Calu3 (cell line): ENCODE data around the gene ADAMTS17. TPM values are rescaled to one million over a fixed set of nuclear protein-coding genes. Genes with fewer than 3 reads are reported as not detected.

Experiments used
- BruUV-seq: library from RNA; stranded (reverse); fragments of 400-500 nt; replicated peaks from 2 replicates; lab custom pipeline; 2021; lab: Mats Ljungman, UMichigan
- CTCF ChIA-PET: fragments of 300-600 bp; sonication (Branson Sonifier 250); formaldehyde crosslinking; loops from one replicate; lab custom pipeline; 2022; ENCODE audit warnings: antibody characterized with exemption; lab: Charles Lee
- DNase-seq: peaks from one replicate; pipeline ENCODE4 v3.0.0; 2022
- H3K27ac Mint-ChIP-seq: one replicate; pipeline ENCODE4 v1.8.0; 2022; ENCODE audit warnings: mixed read lengths; ENCODE audit not compliant: unreplicated experiment
- H3K27me3 Mint-ChIP-seq: one replicate; pipeline ENCODE4 v1.8.0; 2022; ENCODE audit warnings: mixed read lengths; ENCODE audit not compliant: unreplicated experiment
- H3K36me3 Mint-ChIP-seq: one replicate; pipeline ENCODE4 v1.8.0; 2022; ENCODE audit warnings: mild to moderate bottlenecking, moderate library complexity, mixed read lengths; ENCODE audit not compliant: insufficient read depth, unreplicated experiment
- H3K4me1 Mint-ChIP-seq: one replicate; pipeline ENCODE4 v1.8.0; 2022; ENCODE audit warnings: mild to moderate bottlenecking, low read depth, mixed read lengths; ENCODE audit not compliant: unreplicated experiment
- H3K4me3 Mint-ChIP-seq: one replicate; pipeline ENCODE4 v1.8.0; 2022; ENCODE audit warnings: mild to moderate bottlenecking, low read depth, moderate library complexity, mixed read lengths; ENCODE audit not compliant: unreplicated experiment
- H3K9me3 Mint-ChIP-seq: one replicate; pipeline ENCODE4 v1.8.0; 2022; ENCODE audit warnings: low read depth, mixed read lengths; ENCODE audit not compliant: unreplicated experiment
- intact Hi-C: fragments of 100-400 bp; cut with micrococcal nuclease; formaldehyde crosslinking; loops from one replicate; pipeline ENCODE4 v1.10.0; 2022; ENCODE audit not compliant: unreplicated experiment
- total RNA-seq: library from RNA; stranded (reverse); gene quantifications from 2 replicates; pipeline ENCODE4 v1.2.3, GENCODE V29; 2022
- TF ChIP-seq, protein P1 (sequence below): fragments of 200-600 bp; IDR thresholded peaks from one replicate; pipeline ENCODE4 v1.8.0; 2022; ENCODE audit warnings: antibody characterized with exemption; ENCODE audit not compliant: unreplicated experiment

Gene ADAMTS17
- total RNA-seq, 1 experiment from 2014 or later: 3.5 TPM

DNA sequence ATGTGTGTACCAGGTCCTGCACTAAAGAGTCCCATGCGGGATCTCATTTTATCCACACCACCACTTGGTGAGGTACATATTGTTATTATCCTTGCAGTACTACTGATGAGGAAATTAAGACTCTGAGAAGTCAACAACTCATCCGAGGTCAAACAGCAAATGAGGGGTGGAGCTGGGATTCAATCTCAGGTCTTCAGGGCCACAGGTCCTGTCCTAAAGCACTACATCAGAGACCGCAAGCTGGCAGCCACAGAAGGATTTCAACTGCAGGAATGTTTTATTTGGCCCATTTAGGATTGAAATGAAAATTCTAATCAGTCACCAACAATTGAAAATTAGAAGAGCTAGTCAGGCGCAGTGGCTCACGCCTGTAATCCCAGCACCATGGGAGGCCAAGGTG lies 131.4 kb downstream of the ADAMTS17 start:
- Mint-ChIP-seq H3K36me3 (no peaks in the 10 kb centered on the region), H3K4me3 (no peak overlapping the region), H3K27me3 (no peaks in the 10 kb centered on the region), H3K27ac (no peak overlapping the region), H3K4me1 (no peaks in the 10 kb centered on the region), H3K9me3 (peaks cover 5% of the 10 kb centered on the region)
- CTCF ChIA-PET: no interaction called here
- no TSS peak for BruUV-seq
- intact Hi-C loops: no loop called here
- DNase-seq: no peak
- TF ChIP-seq, protein P1, sequence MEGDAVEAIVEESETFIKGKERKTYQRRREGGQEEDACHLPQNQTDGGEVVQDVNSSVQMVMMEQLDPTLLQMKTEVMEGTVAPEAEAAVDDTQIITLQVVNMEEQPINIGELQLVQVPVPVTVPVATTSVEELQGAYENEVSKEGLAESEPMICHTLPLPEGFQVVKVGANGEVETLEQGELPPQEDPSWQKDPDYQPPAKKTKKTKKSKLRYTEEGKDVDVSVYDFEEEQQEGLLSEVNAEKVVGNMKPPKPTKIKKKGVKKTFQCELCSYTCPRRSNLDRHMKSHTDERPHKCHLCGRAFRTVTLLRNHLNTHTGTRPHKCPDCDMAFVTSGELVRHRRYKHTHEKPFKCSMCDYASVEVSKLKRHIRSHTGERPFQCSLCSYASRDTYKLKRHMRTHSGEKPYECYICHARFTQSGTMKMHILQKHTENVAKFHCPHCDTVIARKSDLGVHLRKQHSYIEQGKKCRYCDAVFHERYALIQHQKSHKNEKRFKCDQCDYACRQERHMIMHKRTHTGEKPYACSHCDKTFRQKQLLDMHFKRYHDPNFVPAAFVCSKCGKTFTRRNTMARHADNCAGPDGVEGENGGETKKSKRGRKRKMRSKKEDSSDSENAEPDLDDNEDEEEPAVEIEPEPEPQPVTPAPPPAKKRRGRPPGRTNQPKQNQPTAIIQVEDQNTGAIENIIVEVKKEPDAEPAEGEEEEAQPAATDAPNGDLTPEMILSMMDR: no peak

DNA sequence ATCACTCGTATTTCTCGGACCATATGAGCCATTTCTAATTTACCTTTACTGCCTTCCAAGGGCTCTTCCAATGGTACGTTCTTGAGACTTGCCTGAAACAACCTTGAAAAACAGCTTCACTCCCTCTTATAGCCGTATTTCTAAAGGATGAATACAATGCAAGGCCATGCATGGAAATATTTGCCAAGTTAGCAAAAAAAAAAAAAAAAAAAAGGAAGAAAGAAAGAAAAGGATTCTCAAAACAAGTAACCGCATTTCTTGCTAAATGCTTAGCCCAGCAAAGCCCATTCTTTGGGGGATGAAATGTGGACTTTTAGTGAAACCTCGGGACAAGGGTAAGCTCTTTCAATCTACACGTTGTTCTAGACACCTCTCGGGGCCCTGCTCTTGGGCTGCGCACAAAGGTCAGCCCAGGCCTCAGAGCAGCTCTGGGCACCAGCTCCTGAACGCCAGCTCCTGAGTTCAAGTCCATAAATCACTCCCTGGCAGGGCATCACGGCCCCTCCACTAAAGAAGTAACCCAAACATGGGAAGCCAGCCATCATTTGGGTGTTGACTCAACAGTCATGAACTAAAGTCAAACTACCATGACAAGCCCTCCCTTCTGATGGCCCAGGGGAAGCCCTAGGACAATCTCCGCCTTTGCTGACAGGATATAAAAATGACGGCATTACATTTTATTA lies 132.7 kb downstream of the ADAMTS17 start:
- H3K27me3 Mint-ChIP-seq: no peaks in the 10 kb centered on the region
- CTCF ChIA-PET: interaction anchor here (1.0 kb wide), 1 partner anchor 114 kb away, joined by 4 read pairs; no protein-coding TSS in a partner anchor
- H3K36me3 Mint-ChIP-seq: no peaks in the 10 kb centered on the region
- intact Hi-C loops: no loop called here
- H3K4me1 Mint-ChIP-seq: no peaks in the 10 kb centered on the region
- no peak overlapping the region for H3K4me3 Mint-ChIP-seq
- H3K27ac Mint-ChIP-seq: no peak overlapping the region
- DNase-seq: no peak
- no TSS peak for BruUV-seq
- TF ChIP-seq, protein P1: no peak
- H3K9me3 Mint-ChIP-seq: peaks cover 5% of the 10 kb centered on the region

DNA sequence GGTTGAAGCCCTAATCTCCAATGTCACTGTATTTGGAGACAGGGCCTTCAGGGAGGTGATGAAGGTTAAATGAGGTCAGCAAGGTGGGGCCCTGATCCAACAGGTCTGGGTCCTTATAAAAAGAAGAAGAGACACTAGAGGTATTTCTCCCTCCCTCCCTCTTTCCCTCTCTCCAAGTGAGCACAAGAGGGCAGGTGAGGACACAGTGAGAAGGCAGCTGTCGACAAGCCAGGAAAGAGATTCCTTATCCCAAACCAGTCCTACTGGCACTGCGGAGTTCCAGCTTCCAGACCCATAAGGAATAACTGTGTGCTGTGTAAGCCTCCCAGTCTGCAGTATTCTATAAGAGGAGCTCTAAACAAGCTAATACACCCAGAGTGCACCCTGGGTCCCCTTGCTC lies 134.7 kb downstream of the ADAMTS17 start:
- DNase-seq: no peak
- intact Hi-C loops: no loop called here
- no peak overlapping the region for H3K27ac Mint-ChIP-seq

DNA sequence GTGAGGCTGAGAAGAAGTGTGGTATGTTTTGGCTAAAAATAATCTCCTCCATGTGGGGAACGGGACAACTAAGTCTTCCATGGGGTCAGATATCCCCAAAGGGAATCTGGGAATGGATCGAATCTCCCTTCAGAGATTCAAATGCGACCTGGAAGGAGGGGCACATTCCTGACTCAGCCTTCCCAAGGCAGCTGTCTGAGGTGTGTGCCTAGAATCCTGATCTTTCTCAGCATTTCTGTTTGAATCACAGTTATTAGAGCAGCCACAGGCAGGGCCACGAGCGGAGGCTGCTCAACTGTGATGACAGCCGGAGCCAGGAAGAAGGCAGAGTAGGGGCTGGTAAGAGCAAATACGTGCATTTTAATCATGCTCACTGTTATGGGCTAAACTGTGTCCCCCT lies 135.1 kb downstream of the ADAMTS17 start:
- intact Hi-C loops: no loop called here
- H3K4me1 Mint-ChIP-seq: peaks cover 16% of the 10 kb centered on the region
- no peak overlapping the region for H3K4me3 Mint-ChIP-seq
- no TSS peak for BruUV-seq
- DNase-seq: no peak
- H3K36me3 Mint-ChIP-seq: no peaks in the 10 kb centered on the region
- H3K27me3 Mint-ChIP-seq: no peaks in the 10 kb centered on the region
- CTCF ChIA-PET: no interaction called here
- H3K9me3 Mint-ChIP-seq: peaks cover 5% of the 10 kb centered on the region
- TF ChIP-seq, protein P1: no peak
- no peak overlapping the region for H3K27ac Mint-ChIP-seq

More for the DNA sequence above, 134.7 kb downstream of the ADAMTS17 start:
- CTCF ChIA-PET: no interaction called here
- H3K4me1 Mint-ChIP-seq: peaks cover 13% of the 10 kb centered on the region
- no peak overlapping the region for H3K4me3 Mint-ChIP-seq
- no TSS peak for BruUV-seq
- no peaks in the 10 kb centered on the region for H3K36me3 Mint-ChIP-seq
- peaks cover 5% of the 10 kb centered on the region for H3K9me3 Mint-ChIP-seq
- TF ChIP-seq, protein P1: no peak
- no peaks in the 10 kb centered on the region for H3K27me3 Mint-ChIP-seq
